Measurements from ENCODE around the gene CLEC20A. TPM values are rescaled to one million over a fixed set of nuclear protein-coding genes. Genes with fewer than 3 reads are reported as not detected.

The CLEC20A gene
- total and polyA plus RNA-seq, 2 donors: 0.28 to 0.39 TPM

GRCh38 chr1:178518894-178519293 lies 22.1 kb upstream of the CLEC20A start:
- H3K4me3 ChIP-seq (ENCODE audit: low read length in 2 of 2): no peak overlapping the region
- no peaks in the 10 kb centered on the region for H3K36me3 ChIP-seq (ENCODE audit: control insufficient read depth in 2 of 2, insufficient read depth in 2 of 2, low read length in 1 of 2)
- H3K9me3 ChIP-seq (ENCODE audit: control insufficient read depth in 2 of 2, insufficient read depth in 1 of 2, low read length in 1 of 2): no peaks in the 10 kb centered on the region
- DNase-seq (ENCODE audit: low read depth in 6 of 9, low spot score in 9 of 9): no peak
- no peaks in the 10 kb centered on the region for H3K4me1 ChIP-seq (ENCODE audit: control insufficient read depth in 2 of 2, insufficient read depth in 2 of 2, low read length in 2 of 2)
- H3K27me3 ChIP-seq (ENCODE audit: control insufficient read depth in 2 of 2, insufficient read depth in 1 of 2, low read length in 1 of 2): no peaks in the 10 kb centered on the region
- H3K27ac ChIP-seq (ENCODE audit: low read depth in 1 of 2, low read length in 1 of 2): no peak overlapping the region
- WGBS: 92% methylated on average over 4 of the region's 4 CpGs

- no peaks in the 10 kb centered on the region for H3K36me3 ChIP-seq (ENCODE audit: control insufficient read depth in 2 of 2, insufficient read depth in 2 of 2, low read length in 1 of 2)
- H3K4me1 ChIP-seq (ENCODE audit: control insufficient read depth in 2 of 2, insufficient read depth in 2 of 2, low read length in 2 of 2): no peaks in the 10 kb centered on the region
- H3K4me3 ChIP-seq (ENCODE audit: low read length in 2 of 2): no peak overlapping the region
- WGBS: 95% methylated on average over 4 of the region's 4 CpGs
- H3K9me3 ChIP-seq (ENCODE audit: control insufficient read depth in 2 of 2, insufficient read depth in 1 of 2, low read length in 1 of 2): peaks cover 0 to 2% of the 10 kb centered on the region in 2 donors
- H3K27me3 ChIP-seq (ENCODE audit: control insufficient read depth in 2 of 2, insufficient read depth in 1 of 2, low read length in 1 of 2): no peaks in the 10 kb centered on the region
- no peak for DNase-seq (ENCODE audit: low read depth in 6 of 9, low spot score in 9 of 9)
- no peak overlapping the region for H3K27ac ChIP-seq (ENCODE audit: low read depth in 1 of 2, low read length in 1 of 2)
These were observed 19.3 kb upstream of the CLEC20A start for GRCh38 chr1:178516110-178516509.

GRCh38 chr1:178513278-178513983 lies 16.7 kb upstream of the CLEC20A start:
- no peaks in the 10 kb centered on the region for H3K36me3 ChIP-seq (ENCODE audit: control insufficient read depth in 2 of 2, insufficient read depth in 2 of 2, low read length in 1 of 2)
- no peak overlapping the region for H3K4me3 ChIP-seq (ENCODE audit: low read length in 2 of 2)
- H3K27me3 ChIP-seq (ENCODE audit: control insufficient read depth in 2 of 2, insufficient read depth in 1 of 2, low read length in 1 of 2): no peaks in the 10 kb centered on the region
- 92% methylated on average over 14 of the region's 14 CpGs for WGBS
- H3K27ac ChIP-seq (ENCODE audit: low read depth in 1 of 2, low read length in 1 of 2): no peak overlapping the region
- no peak for DNase-seq (ENCODE audit: low read depth in 6 of 9, low spot score in 9 of 9)
- no peaks in the 10 kb centered on the region for H3K4me1 ChIP-seq (ENCODE audit: control insufficient read depth in 2 of 2, insufficient read depth in 2 of 2, low read length in 2 of 2)
- H3K9me3 ChIP-seq (ENCODE audit: control insufficient read depth in 2 of 2, insufficient read depth in 1 of 2, low read length in 1 of 2): peaks cover 0 to 2% of the 10 kb centered on the region in 2 donors

DNA sequence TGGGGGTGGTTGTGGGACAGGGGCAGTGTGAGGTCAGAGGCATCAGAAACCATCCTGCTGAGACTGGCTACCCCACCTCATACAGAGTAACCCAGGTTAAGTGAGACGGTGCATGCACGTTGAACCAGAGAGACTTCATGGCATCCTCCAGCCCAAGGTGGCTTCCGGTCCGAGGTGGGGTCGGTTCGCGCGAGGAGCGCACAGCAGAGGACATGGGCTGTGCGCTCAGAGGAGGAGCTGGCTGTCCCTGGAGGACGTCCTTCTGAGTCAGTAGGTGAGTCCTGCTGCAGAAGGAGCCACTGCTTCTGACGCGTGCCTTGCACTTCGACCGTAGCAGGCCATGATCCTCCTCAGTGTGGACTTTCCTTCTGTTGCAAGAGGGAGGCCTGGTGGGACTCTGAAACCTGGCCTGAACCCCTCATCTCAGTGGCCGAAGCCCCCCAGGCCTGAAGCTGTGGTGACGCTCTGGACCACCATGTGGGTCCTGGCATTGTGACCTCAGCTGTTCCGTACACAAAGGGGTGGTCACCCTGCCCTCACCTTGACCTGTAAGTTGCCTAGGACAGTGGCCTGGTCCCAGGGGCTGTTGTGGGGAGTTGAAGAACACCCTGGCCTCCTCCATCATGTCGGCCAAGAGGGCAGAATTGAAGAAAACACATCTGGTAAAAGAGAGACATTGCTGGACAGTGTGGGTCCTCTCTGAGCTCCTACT lies 16.0 kb upstream of the CLEC20A start, which contains the start of gene TEX35:
Gene TEX35, plus strand, starts transcription at position 544 of the 712 bp plus-strand sequence. Its CDS starts 80 bp downstream, at position 624.
- Histone ChIP-seq H3K4me3 (ENCODE audit: low read length in 2 of 2) (no peak within 1 kb of the TSS), H3K27ac (ENCODE audit: low read depth in 1 of 2, low read length in 1 of 2) (no peak within 1 kb of the TSS), H3K27me3 (ENCODE audit: control insufficient read depth in 2 of 2, insufficient read depth in 1 of 2, low read length in 1 of 2) (no peaks in the 10 kb centered on the region), H3K4me1 (ENCODE audit: control insufficient read depth in 2 of 2, insufficient read depth in 2 of 2, low read length in 2 of 2) (no peaks in the 10 kb centered on the region), H3K36me3 (ENCODE audit: control insufficient read depth in 2 of 2, insufficient read depth in 2 of 2, low read length in 1 of 2) (no peaks in the 10 kb centered on the region), H3K9me3 (ENCODE audit: control insufficient read depth in 2 of 2, insufficient read depth in 1 of 2, low read length in 1 of 2) (peaks cover 0 to 2% of the 10 kb centered on the region in 2 donors)
- no peak for DNase-seq (ENCODE audit: low read depth in 6 of 9, low spot score in 9 of 9)
- 97% methylated on average over 19 of the region's 19 CpGs for WGBS

DNA sequence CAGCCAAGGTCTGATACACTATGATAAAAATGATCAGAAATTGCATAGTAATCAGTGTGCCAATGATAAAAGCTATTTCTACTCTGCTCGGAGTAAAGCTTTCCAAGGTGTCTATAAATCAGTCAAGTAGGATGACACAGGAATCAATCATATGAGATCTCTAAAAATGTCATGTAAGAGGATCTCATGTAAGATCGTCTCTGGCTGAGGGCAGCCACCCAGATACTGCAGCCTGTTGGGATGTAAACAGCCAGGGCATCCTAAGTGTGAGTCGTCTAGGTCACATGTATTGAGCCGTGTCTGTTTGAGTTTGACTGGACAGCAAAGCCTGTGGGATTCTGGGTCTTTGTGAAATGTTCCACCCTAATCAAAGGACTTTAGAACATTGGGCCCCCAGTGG lies 13.4 kb upstream of the CLEC20A start:
- 96% methylated on average over 4 of the region's 4 CpGs for WGBS
- no peak for DNase-seq (ENCODE audit: low read depth in 6 of 9, low spot score in 9 of 9)
- no peak overlapping the region for H3K27ac ChIP-seq (ENCODE audit: low read depth in 1 of 2, low read length in 1 of 2)
- H3K9me3 ChIP-seq (ENCODE audit: control insufficient read depth in 2 of 2, insufficient read depth in 1 of 2, low read length in 1 of 2): peaks cover 0 to 2% of the 10 kb centered on the region in 2 donors
- no peak overlapping the region for H3K4me3 ChIP-seq (ENCODE audit: low read length in 2 of 2)
- H3K4me1 ChIP-seq (ENCODE audit: control insufficient read depth in 2 of 2, insufficient read depth in 2 of 2, low read length in 2 of 2): peaks cover 0 to 5% of the 10 kb centered on the region in 2 donors
- no peaks in the 10 kb centered on the region for H3K27me3 ChIP-seq (ENCODE audit: control insufficient read depth in 2 of 2, insufficient read depth in 1 of 2, low read length in 1 of 2)
- H3K36me3 ChIP-seq (ENCODE audit: control insufficient read depth in 2 of 2, insufficient read depth in 2 of 2, low read length in 1 of 2): no peaks in the 10 kb centered on the region

DNA sequence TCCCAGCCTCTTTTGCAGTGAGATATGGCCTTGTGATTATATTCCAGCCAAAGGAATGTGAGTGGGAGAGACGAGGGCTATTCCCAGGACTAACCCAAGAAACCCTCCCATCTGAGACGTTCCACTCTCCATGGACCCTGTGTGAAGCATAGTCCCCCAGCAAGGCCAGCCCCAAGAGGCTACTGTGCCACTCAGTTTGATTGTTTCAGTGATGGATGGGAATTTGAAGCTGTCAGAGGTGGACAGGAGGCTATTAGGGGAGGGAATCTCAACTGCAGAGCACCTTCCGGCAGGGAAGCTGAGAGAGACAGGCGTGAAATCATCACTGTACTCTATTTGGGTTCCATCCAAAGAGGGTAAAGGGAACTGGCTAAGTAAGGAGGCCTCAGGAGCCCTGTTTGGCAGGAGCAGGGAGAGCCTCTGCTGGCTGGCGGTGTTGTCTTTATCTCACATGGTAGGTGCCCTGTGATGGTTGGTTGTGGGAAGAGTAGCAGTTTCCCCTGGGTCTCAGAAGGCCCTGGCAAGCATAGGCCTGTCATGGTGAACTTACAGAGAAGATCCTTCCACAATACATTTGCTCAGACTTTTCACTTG lies 12.7 kb upstream of the CLEC20A start:
- Histone ChIP-seq H3K27me3 (ENCODE audit: control insufficient read depth in 2 of 2, insufficient read depth in 1 of 2, low read length in 1 of 2) (no peaks in the 10 kb centered on the region), H3K4me3 (ENCODE audit: low read length in 2 of 2) (no peak overlapping the region), H3K36me3 (ENCODE audit: control insufficient read depth in 2 of 2, insufficient read depth in 2 of 2, low read length in 1 of 2) (no peaks in the 10 kb centered on the region), H3K4me1 (ENCODE audit: control insufficient read depth in 2 of 2, insufficient read depth in 2 of 2, low read length in 2 of 2) (peaks cover 0 to 5% of the 10 kb centered on the region in 2 donors), H3K9me3 (ENCODE audit: control insufficient read depth in 2 of 2, insufficient read depth in 1 of 2, low read length in 1 of 2) (peaks cover 0 to 2% of the 10 kb centered on the region in 2 donors), H3K27ac (ENCODE audit: low read depth in 1 of 2, low read length in 1 of 2) (no peak overlapping the region)
- WGBS: 94% methylated on average over 5 of the region's 5 CpGs
- DNase-seq (ENCODE audit: low read depth in 6 of 9, low spot score in 9 of 9): no peak

DNA sequence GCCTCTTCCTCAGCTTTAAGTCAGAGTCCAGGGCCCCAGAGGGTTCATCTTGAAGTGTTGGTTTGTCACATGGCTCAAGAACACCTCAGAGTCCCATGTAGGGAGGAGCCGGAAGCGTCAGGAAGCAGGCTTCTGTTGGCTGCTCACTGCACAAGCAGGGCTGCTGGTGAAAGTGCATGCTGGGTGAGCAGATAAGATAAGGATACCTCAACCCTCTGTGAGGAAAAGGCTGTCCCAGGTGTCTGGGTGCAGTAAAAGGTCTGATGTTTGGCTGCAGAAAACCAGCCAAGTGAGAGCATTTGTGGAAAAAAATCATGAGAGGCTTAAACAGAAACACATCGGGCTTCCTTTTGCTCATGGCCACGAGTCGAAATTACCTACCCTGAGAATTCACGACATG lies 9.9 kb upstream of the CLEC20A start:
- Histone ChIP-seq H3K27ac (ENCODE audit: low read depth in 1 of 2, low read length in 1 of 2) (no peak overlapping the region), H3K36me3 (ENCODE audit: control insufficient read depth in 2 of 2, insufficient read depth in 2 of 2, low read length in 1 of 2) (no peaks in the 10 kb centered on the region), H3K4me1 (ENCODE audit: control insufficient read depth in 2 of 2, insufficient read depth in 2 of 2, low read length in 2 of 2) (peaks cover 0 to 5% of the 10 kb centered on the region in 2 donors), H3K27me3 (ENCODE audit: control insufficient read depth in 2 of 2, insufficient read depth in 1 of 2, low read length in 1 of 2) (no peaks in the 10 kb centered on the region), H3K9me3 (ENCODE audit: control insufficient read depth in 2 of 2, insufficient read depth in 1 of 2, low read length in 1 of 2) (no peaks in the 10 kb centered on the region), H3K4me3 (ENCODE audit: low read length in 2 of 2) (no peak overlapping the region)
- 74% methylated on average over 6 of the region's 6 CpGs for WGBS
- peak in 6 of 9 donors; percentile 13 to 58 (median 30) for DNase-seq (ENCODE audit: low read depth in 6 of 9, low spot score in 9 of 9)

- peaks cover 0 to 5% of the 10 kb centered on the region in 2 donors for H3K4me1 ChIP-seq (ENCODE audit: control insufficient read depth in 2 of 2, insufficient read depth in 2 of 2, low read length in 2 of 2)
- no peak for DNase-seq (ENCODE audit: low read depth in 6 of 9, low spot score in 9 of 9)
- H3K9me3 ChIP-seq (ENCODE audit: control insufficient read depth in 2 of 2, insufficient read depth in 1 of 2, low read length in 1 of 2): no peaks in the 10 kb centered on the region
- H3K27me3 ChIP-seq (ENCODE audit: control insufficient read depth in 2 of 2, insufficient read depth in 1 of 2, low read length in 1 of 2): no peaks in the 10 kb centered on the region
- no peaks in the 10 kb centered on the region for H3K36me3 ChIP-seq (ENCODE audit: control insufficient read depth in 2 of 2, insufficient read depth in 2 of 2, low read length in 1 of 2)
- H3K4me3 ChIP-seq (ENCODE audit: low read length in 2 of 2): no peak overlapping the region
- H3K27ac ChIP-seq (ENCODE audit: low read depth in 1 of 2, low read length in 1 of 2): no peak overlapping the region
- 96% methylated on average over 6 of the region's 6 CpGs for WGBS
These were observed 9.4 kb upstream of the CLEC20A start for GRCh38 chr1:178506177-178506576.

DNA sequence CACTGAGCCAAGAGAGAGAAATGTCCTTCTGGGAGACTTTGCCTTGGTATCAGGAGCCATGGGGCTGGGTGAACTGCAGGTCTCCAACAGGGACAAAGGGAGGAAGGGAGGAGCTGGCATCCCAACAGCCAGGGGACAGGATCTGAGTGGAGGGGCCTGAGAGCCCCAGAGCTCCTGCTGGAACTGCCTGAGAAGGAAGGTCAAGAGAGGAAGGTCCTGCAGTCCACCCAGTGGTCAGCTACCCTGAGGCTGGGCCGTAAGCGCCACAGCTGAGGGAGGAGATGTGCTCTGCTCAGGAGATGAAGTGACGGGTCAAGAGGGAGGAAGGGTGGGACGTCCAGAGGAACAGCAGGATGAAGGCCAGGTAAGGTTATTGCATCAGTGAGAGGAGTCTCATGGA lies 7.5 kb upstream of the CLEC20A start:
- WGBS: 95% methylated on average over 4 of the region's 4 CpGs

More for the DNA sequence above, 7.5 kb upstream of the CLEC20A start:
- Histone ChIP-seq H3K27me3 (ENCODE audit: control insufficient read depth in 2 of 2, insufficient read depth in 1 of 2, low read length in 1 of 2) (no peaks in the 10 kb centered on the region), H3K4me3 (ENCODE audit: low read length in 2 of 2) (no peak overlapping the region), H3K4me1 (ENCODE audit: control insufficient read depth in 2 of 2, insufficient read depth in 2 of 2, low read length in 2 of 2) (peaks cover 0 to 5% of the 10 kb centered on the region in 2 donors), H3K27ac (ENCODE audit: low read depth in 1 of 2, low read length in 1 of 2) (no peak overlapping the region), H3K9me3 (ENCODE audit: control insufficient read depth in 2 of 2, insufficient read depth in 1 of 2, low read length in 1 of 2) (no peaks in the 10 kb centered on the region), H3K36me3 (ENCODE audit: control insufficient read depth in 2 of 2, insufficient read depth in 2 of 2, low read length in 1 of 2) (no peaks in the 10 kb centered on the region)
- no peak for DNase-seq (ENCODE audit: low read depth in 6 of 9, low spot score in 9 of 9)

Measured in thymus (tissue), 11 donors.